Fibroblast of lung (primary cell): ENCODE measurements around the gene CYP4F12. TPM values are rescaled to one million over a fixed set of nuclear protein-coding genes. Genes with fewer than 3 reads are reported as not detected.

ENCODE experiments used
- DNase-seq, 2 donors: peaks; one replicate each; pipeline versions ENCODE4 v3.0.0 to v3.0.0-alpha.2; 2010; ENCODE audit warnings: low read depth in 2 of 2
- H2AFZ ChIP-seq: 2 replicates; pipeline ENCODE4 v1.5.1; 2012; ENCODE audit warnings: low read length, control low read depth, inconsistent platforms
- H3K27ac ChIP-seq: 2 replicates; pipeline ENCODE4 v1.5.1; 2011; ENCODE audit warnings: low read length, control low read depth; ENCODE audit not compliant: insufficient read depth
- H3K27me3 ChIP-seq: 2 replicates; pipeline ENCODE4 v1.5.1; 2011; ENCODE audit warnings: mild to moderate bottlenecking, low read length; ENCODE audit not compliant: control insufficient read depth, insufficient read depth
- H3K36me3 ChIP-seq: 2 replicates; pipeline ENCODE4 v1.5.1; 2011; ENCODE audit warnings: low read length; ENCODE audit not compliant: control insufficient read depth, insufficient read depth
- H3K4me1 ChIP-seq: 2 replicates; pipeline ENCODE4 v1.5.1; 2011; ENCODE audit warnings: low read length; ENCODE audit not compliant: control insufficient read depth, insufficient read depth; ENCODE audit errors: extremely low read depth
- H3K4me2 ChIP-seq: 2 replicates; pipeline ENCODE4 v1.5.1; 2011; ENCODE audit warnings: low read length, control low read depth; ENCODE audit not compliant: insufficient read depth; ENCODE audit errors: extremely low read depth
- H3K4me3 ChIP-seq, 4 experiments: fragments of 200-600 bp in 1 of 4; sonication (generic) in 1 of 4; replicated peaks in 1 of 4; 2 replicates each; pipeline ENCODE4 v1.5.1; 2011 to 2016; ENCODE audit warnings: low read length in 4 of 4, low read depth in 3 of 4, mild to moderate bottlenecking in 3 of 4, control low read depth in 2 of 4, inconsistent platforms in 1 of 4, mixed read lengths in 1 of 4; ENCODE audit not compliant: insufficient read depth in 1 of 4; ENCODE audit errors: control extremely low read depth in 1 of 4
- H3K79me2 ChIP-seq: 2 replicates; pipeline ENCODE4 v1.5.1; 2012; ENCODE audit warnings: mild to moderate bottlenecking, low read length, inconsistent platforms; ENCODE audit not compliant: control insufficient read depth, insufficient read depth
- H3K9ac ChIP-seq: 2 replicates; pipeline ENCODE4 v1.5.1; 2011; ENCODE audit warnings: mild to moderate bottlenecking, low read length, control low read depth; ENCODE audit not compliant: insufficient read depth
- H3K9me3 ChIP-seq: 2 replicates; pipeline ENCODE4 v1.5.1; 2012; ENCODE audit warnings: low read depth, low read length; ENCODE audit not compliant: control insufficient read depth, insufficient read depth
- H4K20me1 ChIP-seq: 2 replicates; pipeline ENCODE4 v1.5.1; 2011; ENCODE audit warnings: low read length; ENCODE audit not compliant: control insufficient read depth, insufficient read depth; ENCODE audit errors: extremely low read depth
- EZH2 ChIP-seq: IDR thresholded peaks from 2 replicates; pipeline ENCODE4 v1.5.1; 2012; ENCODE audit warnings: low read length, control low read depth, mild to moderate bottlenecking; ENCODE audit errors: missing control alignments
- polyA plus RNA-seq, 2 donors: library from polyadenylated mRNA; depleted of rRNA in 1 of 2; stranded (reverse) in 1 of 2; unstranded in 1 of 2; fragments of >200 nt; gene quantifications; 2 replicates each; pipeline ENCODE4 v1.2.1, GENCODE V29; 2011 to 2012; ENCODE audit warnings: missing spikeins in 1 of 2
- total RNA-seq: library from RNA; depleted of rRNA; stranded (reverse); fragments of >200 nt; gene quantifications from 2 replicates; pipeline ENCODE4 v1.2.1, GENCODE V29; 2014
- TF ChIP-seq, protein P1 (sequence below), 2 donors: IDR thresholded peaks in 1 of 2; conservative IDR thresholded peaks in 1 of 2; 1 replicate in 1 of 2; 2 replicates in 1 of 2; pipeline ENCODE4 v1.5.1; 2011 to 2012; ENCODE audit warnings: low read length in 2 of 2, control low read depth in 1 of 2, inconsistent platforms in 1 of 2, low read depth in 1 of 2, mild to moderate bottlenecking in 1 of 2

Gene CYP4F12
- total and polyA plus RNA-seq, 2 donors (not counting 1 experiment from before 2014, with no cell fraction given), result not detected

DNA sequence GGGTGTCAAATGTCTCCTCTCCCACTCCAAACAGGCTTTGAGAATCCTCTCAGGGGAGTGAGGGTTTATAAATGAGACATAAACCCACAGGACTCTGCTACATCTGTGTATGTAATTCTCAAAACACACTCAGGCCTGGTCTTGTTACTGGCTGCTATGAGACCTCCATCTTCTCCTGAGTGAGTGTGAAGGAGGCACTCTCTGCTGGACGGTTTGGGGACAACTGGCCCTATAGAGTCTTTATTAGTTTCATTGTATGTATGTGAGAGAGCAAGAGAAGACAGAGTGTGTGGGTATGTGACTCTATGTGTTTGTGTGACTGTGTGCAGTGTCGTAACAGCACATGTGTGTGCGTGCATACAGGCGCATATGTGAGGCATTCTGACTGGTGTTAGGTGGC, 9.6 kb upstream of the CYP4F12 start:
- no peak for DNase-seq
- Histone ChIP-seq H3K27me3 (no peaks in the 10 kb centered on the region), H3K27ac (no peak overlapping the region), H3K9me3 (no peaks in the 10 kb centered on the region), H4K20me1 (no peaks in the 10 kb centered on the region), H3K4me3 (no peak overlapping the region), H2AFZ (no peak overlapping the region), H3K4me2 (no peak overlapping the region), H3K9ac (no peak overlapping the region), H3K79me2 (no peaks in the 10 kb centered on the region), H3K4me1 (no peaks in the 10 kb centered on the region), H3K36me3 (no peaks in the 10 kb centered on the region)
- no peak for TF ChIP-seq EZH2
- TF ChIP-seq, protein P1, sequence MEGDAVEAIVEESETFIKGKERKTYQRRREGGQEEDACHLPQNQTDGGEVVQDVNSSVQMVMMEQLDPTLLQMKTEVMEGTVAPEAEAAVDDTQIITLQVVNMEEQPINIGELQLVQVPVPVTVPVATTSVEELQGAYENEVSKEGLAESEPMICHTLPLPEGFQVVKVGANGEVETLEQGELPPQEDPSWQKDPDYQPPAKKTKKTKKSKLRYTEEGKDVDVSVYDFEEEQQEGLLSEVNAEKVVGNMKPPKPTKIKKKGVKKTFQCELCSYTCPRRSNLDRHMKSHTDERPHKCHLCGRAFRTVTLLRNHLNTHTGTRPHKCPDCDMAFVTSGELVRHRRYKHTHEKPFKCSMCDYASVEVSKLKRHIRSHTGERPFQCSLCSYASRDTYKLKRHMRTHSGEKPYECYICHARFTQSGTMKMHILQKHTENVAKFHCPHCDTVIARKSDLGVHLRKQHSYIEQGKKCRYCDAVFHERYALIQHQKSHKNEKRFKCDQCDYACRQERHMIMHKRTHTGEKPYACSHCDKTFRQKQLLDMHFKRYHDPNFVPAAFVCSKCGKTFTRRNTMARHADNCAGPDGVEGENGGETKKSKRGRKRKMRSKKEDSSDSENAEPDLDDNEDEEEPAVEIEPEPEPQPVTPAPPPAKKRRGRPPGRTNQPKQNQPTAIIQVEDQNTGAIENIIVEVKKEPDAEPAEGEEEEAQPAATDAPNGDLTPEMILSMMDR (conservative IDR thresholded peaks at IDR 0.05 in 1 of 2, IDR thresholded peaks at IDR 0.05 in 1 of 2; ENCODE audit: low read depth in 1 of 2, low read length in 2 of 2), result no peak

DNA sequence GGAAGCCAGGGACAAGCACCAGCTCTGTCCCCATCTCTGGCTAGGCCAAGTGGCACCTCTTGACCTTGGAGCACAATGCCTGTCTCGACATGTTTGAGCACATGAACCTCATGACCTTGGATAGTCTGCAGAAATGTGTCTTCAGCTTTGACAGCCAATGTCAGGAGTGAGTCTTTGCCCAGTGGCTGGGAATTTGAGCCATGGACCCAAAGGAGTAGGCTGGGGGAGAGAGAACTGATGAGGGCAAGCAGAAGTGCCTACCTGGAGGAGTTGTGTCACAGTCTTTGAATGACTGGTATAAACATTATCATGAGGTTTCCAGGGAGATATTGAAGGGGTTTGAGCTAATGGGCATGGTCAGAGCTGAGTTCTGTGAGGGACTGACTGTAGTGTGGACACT, 6.7 kb upstream of the CYP4F12 start:
- no peak overlapping the region for H3K4me2 ChIP-seq
- H4K20me1 ChIP-seq, result no peaks in the 10 kb centered on the region
- TF ChIP-seq EZH2, result no peak
- TF ChIP-seq, protein P1 (conservative IDR thresholded peaks at IDR 0.05 in 1 of 2, IDR thresholded peaks at IDR 0.05 in 1 of 2; ENCODE audit: low read depth in 1 of 2, low read length in 2 of 2), result no peak

DNA sequence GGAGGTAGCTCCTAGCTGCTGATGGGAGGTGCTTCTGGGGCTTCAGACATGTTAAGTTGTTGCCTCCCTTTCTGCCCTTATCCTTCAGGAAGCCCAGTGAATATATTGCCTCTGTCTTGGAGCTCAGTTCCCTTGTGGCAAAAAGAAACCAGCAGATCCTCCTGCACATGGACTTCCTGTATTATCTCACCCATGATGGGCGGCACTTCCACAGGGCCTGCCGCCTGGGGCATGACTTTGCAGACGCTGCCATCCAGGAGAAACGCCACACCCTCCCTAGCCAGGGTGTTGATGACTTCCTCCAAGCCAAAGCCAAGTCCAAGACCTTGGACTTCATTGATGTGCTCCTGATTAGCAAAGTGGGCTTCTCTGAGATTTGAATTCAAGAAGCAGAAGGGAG, 6.0 kb upstream of the CYP4F12 start:
- TF ChIP-seq, protein P1 (conservative IDR thresholded peaks at IDR 0.05 in 1 of 2, IDR thresholded peaks at IDR 0.05 in 1 of 2; ENCODE audit: low read depth in 1 of 2, low read length in 2 of 2), result no peak
- TF ChIP-seq EZH2, result no peak
- no peak overlapping the region for H3K4me3 ChIP-seq
- no peak for DNase-seq

More for the DNA sequence above, 6.7 kb upstream of the CYP4F12 start:
- Histone ChIP-seq H3K9me3 (no peaks in the 10 kb centered on the region), H3K27ac (no peak overlapping the region), H3K4me3 (no peak overlapping the region), H3K4me1 (no peaks in the 10 kb centered on the region), H2AFZ (no peak overlapping the region), H3K27me3 (no peaks in the 10 kb centered on the region), H3K9ac (no peak overlapping the region), H3K79me2 (no peaks in the 10 kb centered on the region), H3K36me3 (no peaks in the 10 kb centered on the region)
- DNase-seq, result no peak

More for the DNA sequence above, 6.0 kb upstream of the CYP4F12 start:
- no peak overlapping the region for H3K9ac ChIP-seq
- H4K20me1 ChIP-seq, result no peaks in the 10 kb centered on the region
- H3K79me2 ChIP-seq, result no peaks in the 10 kb centered on the region
- no peak overlapping the region for H3K4me2 ChIP-seq
- no peaks in the 10 kb centered on the region for H3K27me3 ChIP-seq
- no peak overlapping the region for H3K27ac ChIP-seq
- H3K4me1 ChIP-seq, result no peaks in the 10 kb centered on the region
- H2AFZ ChIP-seq, result no peak overlapping the region
- no peaks in the 10 kb centered on the region for H3K36me3 ChIP-seq
- no peaks in the 10 kb centered on the region for H3K9me3 ChIP-seq
